Measurements from ENCODE around the gene CNTFR.

CNTFR gene

DNA sequence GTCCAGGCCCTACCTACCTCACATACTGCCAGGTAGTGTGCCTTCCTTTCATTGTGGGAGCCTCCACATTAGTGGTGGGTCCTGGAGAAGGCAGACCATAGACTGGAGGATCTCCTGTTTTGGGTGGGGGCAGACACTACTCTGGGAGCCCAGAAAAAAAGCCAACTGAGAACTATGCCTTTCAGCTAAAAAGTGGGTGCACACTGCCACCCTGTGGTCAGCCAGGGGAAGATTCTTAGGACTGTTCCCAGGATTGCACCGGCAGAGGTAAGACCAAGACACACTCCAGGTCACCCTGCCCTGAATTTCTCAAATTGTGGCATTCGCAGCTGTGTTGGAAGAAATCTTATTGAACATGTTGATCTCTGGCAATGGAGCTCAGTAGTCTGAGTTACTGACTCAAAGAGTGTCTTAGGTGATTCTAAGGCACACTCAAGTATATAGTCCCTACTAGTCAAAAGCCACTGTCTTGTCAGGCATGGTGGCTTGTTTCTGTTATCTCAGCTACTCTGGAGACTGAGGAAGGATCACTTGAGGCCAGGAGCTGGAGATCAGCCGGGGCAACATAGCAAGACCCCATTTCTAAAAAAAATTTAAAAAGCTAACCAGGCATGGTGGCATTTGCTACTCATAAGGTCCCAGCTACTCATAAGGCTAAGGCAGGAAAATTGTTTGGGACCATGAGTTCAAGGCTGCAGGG lies 44.5 kb upstream of the CNTFR start:
- H3K4me3 ChIP-seq (ENCODE audit: low read depth, low read length): no peak overlapping the region

DNA sequence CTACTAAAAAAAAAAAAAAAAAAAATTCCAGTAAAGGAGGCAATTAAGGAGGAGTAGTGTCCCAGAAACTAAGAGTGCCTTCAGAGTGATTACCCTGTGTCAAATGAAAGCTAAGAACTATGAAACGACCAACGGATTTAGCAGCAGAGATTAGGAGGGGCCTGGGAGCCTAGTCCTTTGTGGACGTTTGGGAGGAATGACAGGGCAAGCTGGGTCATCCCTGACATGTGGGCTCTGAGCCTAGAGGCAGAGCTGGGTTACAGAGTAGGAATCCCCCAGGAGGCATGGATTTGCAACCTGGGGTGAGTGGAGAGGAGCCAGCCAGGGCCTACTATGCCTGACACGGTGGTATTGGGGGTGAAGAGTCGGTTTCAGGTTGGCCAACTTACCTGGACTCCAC lies 43.6 kb upstream of the CNTFR start:
- TF ChIP-seq, protein P1, sequence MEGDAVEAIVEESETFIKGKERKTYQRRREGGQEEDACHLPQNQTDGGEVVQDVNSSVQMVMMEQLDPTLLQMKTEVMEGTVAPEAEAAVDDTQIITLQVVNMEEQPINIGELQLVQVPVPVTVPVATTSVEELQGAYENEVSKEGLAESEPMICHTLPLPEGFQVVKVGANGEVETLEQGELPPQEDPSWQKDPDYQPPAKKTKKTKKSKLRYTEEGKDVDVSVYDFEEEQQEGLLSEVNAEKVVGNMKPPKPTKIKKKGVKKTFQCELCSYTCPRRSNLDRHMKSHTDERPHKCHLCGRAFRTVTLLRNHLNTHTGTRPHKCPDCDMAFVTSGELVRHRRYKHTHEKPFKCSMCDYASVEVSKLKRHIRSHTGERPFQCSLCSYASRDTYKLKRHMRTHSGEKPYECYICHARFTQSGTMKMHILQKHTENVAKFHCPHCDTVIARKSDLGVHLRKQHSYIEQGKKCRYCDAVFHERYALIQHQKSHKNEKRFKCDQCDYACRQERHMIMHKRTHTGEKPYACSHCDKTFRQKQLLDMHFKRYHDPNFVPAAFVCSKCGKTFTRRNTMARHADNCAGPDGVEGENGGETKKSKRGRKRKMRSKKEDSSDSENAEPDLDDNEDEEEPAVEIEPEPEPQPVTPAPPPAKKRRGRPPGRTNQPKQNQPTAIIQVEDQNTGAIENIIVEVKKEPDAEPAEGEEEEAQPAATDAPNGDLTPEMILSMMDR (IDR thresholded peaks at IDR 0.05; ENCODE audit: control insufficient read depth, extremely low read depth, insufficient read depth): no peak
- DNase-seq (ENCODE audit: low read depth): no peak
- H3K4me3 ChIP-seq (ENCODE audit: low read depth, low read length): no peak overlapping the region

More for the DNA sequence above, 44.5 kb upstream of the CNTFR start:
- DNase-seq (ENCODE audit: low read depth): peak; percentile 28
- TF ChIP-seq, protein P1 (IDR thresholded peaks at IDR 0.05; ENCODE audit: control insufficient read depth, extremely low read depth, insufficient read depth): peak; percentile 89

DNA sequence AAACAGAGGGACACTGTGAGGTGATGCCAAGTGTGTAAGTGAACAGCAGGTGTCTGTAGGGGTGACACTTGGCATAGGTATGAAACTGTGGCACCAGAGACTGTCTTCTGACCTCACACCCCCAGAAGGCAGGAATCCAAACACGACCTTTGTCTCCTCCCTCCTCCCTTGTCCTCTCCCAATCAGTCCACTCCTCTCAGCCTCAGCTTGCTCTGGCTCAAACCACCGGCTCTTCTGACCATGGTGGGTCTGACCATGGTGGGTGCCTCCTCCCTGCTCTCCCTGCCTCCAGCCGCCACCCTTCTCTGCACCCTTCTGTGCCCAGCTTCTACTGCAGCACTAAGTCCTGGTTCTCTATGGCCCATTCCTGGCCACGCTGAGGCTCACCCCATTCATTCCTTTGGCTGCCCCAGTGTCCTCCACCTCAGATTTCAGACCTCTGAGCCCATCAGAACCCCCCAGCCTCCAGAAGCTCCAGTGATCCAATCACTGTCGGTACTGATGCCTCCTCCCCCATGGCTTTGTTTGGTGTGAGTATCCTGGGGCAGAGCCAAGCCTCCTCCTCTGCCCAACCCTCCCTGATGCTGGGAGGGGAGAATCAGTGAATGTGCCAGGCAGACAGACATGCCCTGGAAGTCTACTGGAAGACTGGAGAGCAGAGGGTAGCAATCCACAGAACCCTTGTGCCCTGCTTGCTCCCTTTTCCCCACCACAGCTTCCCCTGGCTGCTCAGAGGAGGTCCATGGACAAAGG lies 41.1 kb upstream of the CNTFR start:
- TF ChIP-seq, protein P1 (IDR thresholded peaks at IDR 0.05; ENCODE audit: control insufficient read depth, extremely low read depth, insufficient read depth): no peak
- DNase-seq (ENCODE audit: low read depth): no peak
- no peak overlapping the region for H3K4me3 ChIP-seq (ENCODE audit: low read depth, low read length)

DNA sequence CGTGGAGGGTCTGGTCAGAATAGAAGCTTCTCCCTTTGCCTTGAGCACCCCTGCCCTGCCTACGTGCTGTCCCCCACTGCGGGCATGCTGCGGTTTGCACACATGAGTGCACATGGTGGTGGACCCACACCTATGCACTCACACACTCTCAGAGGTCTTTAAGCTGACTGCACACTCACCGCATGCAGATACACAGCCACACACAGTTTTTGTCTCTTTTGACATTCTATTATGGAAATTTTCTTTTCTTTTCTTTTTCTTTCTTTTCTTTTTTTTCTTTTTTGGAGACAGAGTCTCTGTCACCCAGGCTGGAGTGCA lies 39.9 kb upstream of the CNTFR start:
- DNase-seq (ENCODE audit: low read depth): no peak
- peak overlapping the region; percentile 42 for H3K4me3 ChIP-seq (ENCODE audit: low read depth, low read length)
- TF ChIP-seq, protein P1 (IDR thresholded peaks at IDR 0.05; ENCODE audit: control insufficient read depth, extremely low read depth, insufficient read depth): no peak

DNA sequence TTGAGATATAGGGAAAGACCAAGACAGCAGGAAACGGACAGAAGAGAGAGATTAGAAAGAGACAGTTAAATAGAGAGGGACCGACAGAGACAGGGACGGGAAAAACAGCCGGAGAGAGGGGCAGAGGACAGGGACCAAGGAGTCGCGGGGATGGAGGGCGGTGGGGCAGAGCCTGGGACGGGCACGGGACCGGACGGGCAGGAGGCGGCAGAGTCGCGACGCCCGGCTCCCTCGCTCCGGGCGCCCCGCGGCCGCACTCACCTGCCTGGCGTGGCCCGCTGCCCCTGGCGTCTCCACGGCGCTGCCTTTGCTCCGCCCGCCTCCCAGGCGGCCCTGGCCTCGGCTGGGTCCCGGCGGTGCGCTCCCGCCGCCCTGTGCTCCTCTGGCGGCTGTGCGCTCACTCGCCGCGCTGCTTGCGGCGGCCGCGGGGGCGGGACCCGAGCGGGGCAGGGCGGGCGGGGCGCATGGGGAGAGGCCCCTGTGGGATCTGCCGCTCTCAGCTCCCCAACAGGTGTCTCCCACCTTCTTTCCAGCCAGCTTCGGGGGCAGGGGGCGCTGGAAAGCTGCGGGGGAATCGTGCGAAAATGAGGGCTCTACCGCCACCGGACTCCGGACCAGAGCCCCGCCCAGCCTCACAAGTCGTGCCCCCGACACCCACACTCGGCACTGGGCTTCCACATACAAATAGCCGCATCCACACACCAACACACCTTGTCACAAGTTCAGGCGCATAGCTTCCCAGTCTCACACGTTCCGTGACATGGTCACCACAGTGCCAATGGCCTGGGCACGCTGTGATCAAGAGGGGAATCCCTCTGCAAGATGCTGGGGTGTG lies 39.3 kb upstream of the CNTFR start, which contains the start of gene ARID3C:
Gene ARID3C (minus strand): TSS at position 411 of the 835 bp plus-strand sequence. CDS start 1,052 bp downstream, outside the sequence.
- TF ChIP-seq, protein P1 (IDR thresholded peaks at IDR 0.05; ENCODE audit: control insufficient read depth, extremely low read depth, insufficient read depth): 0 out of 2 replicates have a peak, but pooled peaks have one; percentile 17
- no peak for DNase-seq (ENCODE audit: low read depth)
- H3K4me3 ChIP-seq (ENCODE audit: low read depth, low read length): peak within 1 kb of the TSS; percentile 42

DNA sequence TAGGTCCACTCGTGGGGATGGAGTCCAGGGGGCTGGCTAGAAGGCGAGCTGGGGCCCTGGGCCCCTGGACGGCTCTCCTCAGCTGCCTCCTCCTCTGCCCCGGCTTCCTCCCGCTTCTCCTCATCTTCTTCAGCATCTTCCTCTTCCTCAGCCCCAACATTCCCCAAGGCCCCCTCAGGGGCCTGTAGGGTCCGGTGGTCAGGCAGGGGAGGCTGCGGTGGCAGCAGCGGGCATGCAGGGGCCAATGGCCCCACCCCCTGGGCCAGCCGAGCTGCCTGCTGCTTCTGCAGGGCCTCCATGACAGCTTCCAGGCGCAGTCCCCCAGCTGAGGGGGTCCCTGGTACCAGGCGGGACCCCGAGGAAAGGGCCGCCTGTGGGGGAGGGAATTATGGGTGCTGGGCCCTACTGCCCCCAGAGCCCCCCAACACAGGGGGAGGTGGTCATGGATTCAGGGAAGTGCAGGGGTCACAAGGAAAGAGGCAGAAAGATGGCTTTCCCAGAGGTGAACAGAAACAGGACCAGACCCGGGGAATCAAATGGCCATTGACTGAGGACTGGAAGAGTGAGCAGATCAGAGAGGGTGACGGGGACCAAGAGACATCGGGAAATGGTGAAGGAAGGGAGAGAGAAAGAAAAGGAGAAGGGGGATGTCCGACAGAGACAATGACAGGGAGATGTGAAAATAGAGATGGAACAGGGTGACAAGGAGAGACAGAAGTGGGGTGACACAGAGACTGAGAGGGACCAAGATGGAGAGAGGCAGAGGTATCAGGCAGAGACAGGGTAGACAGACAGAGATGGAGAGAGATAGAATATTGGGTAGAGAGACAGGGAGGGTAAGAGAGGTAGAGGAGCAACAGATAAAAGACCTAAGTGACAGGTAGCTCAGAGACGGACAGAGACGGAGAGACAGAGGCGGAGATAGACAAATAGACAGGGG lies 38.5 kb upstream of the CNTFR start:
- H3K4me3 ChIP-seq (ENCODE audit: low read depth, low read length): peak overlapping the region; percentile 38
- TF ChIP-seq, protein P1 (IDR thresholded peaks at IDR 0.05; ENCODE audit: control insufficient read depth, extremely low read depth, insufficient read depth): no peak
- DNase-seq (ENCODE audit: low read depth): no peak

Measured in LNCaP clone FGC (cell line).